Gastrocnemius medialis (tissue), 4 donors: ENCODE data around the gene CD79B.
"Not testable (repeated sequence)": the region's sequence is repeated elsewhere in the genome, so short reads cannot be mapped to it uniquely, and the experiment has no call there.

Experiments used
- POLR2A ChIP-seq, 2 donors: fragments of 450-650 bp; IDR thresholded peaks; one replicate each; pipeline ENCODE4 v1.6.1; 2017; ENCODE audit warnings: antibody characterized with exemption in 2 of 2, mild to moderate bottlenecking in 2 of 2, moderate library complexity in 2 of 2
- TF ChIP-seq, protein P1 (sequence below), 5 experiments: fragments of 450-650 bp in 3 of 5; fragments of 200-600 bp in 2 of 5; sonication (generic) in 2 of 5; IDR thresholded peaks in 4 of 5; conservative IDR thresholded peaks in 1 of 5; 1 replicate in 4 of 5; 2 replicates in 1 of 5; pipeline ENCODE4 v1.5.1; 2016 to 2019; ENCODE audit warnings: antibody characterized with exemption in 5 of 5, mild to moderate bottlenecking in 3 of 5, moderate library complexity in 3 of 5

GRCh38 chr17:63898899-63899798 is 33.0 kb downstream of the CD79B start:
- TF ChIP-seq, protein P1, sequence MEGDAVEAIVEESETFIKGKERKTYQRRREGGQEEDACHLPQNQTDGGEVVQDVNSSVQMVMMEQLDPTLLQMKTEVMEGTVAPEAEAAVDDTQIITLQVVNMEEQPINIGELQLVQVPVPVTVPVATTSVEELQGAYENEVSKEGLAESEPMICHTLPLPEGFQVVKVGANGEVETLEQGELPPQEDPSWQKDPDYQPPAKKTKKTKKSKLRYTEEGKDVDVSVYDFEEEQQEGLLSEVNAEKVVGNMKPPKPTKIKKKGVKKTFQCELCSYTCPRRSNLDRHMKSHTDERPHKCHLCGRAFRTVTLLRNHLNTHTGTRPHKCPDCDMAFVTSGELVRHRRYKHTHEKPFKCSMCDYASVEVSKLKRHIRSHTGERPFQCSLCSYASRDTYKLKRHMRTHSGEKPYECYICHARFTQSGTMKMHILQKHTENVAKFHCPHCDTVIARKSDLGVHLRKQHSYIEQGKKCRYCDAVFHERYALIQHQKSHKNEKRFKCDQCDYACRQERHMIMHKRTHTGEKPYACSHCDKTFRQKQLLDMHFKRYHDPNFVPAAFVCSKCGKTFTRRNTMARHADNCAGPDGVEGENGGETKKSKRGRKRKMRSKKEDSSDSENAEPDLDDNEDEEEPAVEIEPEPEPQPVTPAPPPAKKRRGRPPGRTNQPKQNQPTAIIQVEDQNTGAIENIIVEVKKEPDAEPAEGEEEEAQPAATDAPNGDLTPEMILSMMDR (IDR thresholded peaks at IDR 0.05 in 4 of 5, conservative IDR thresholded peaks at IDR 0.05 in 1 of 5) = not testable (repeated sequence)
- not testable (repeated sequence) for TF ChIP-seq POLR2A (IDR thresholded peaks at IDR 0.05)
